ENCODE measurements around the gene MLYCD.

MLYCD gene

DNA sequence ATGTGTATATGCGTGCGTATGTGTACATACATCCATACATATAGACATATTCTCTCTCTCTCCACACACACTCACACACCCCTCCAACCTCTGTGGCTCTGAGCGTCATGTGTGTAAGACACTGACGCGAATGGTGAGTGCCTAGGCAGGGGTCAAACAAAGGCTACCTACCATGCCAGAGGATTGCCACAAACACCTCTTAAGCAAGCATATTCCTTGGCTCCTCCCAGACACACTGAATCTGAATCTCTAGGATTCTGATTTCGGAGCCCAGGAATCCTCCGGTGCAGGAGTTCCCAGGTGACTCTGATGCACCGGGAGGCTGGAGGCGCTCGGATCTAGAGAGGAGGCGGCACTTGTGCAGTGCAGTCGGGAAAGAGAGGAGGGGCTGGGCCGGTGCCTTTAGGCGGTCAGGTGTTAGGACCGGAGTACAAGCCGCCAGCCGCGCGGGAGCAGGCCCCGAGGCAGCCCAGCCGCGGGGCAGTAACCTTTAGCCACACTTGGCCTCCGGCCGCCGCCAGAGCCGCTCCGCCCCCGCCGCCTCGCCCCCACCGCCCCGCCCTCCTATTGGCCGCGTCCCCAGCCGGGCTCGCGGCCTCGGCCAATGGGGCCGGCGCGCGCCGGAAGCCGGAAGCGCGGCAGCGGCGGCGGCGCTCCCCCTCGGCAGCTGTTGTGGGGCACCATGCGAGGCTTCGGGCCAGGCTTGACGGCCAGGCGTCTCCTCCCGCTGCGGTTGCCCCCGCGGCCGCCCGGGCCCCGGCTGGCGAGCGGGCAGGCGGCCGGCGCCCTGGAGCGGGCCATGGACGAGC lies at the start of gene MLYCD:
TSS of gene MLYCD (plus strand) at position 653 of the 809 bp plus-strand sequence. CDS start at position 683, 30 bp downstream.
- peak; percentile 39 for TF ChIP-seq POLR2A (IDR thresholded peaks at IDR 0.05; ENCODE audit: low read length)
- TF ChIP-seq GATA1 (IDR thresholded peaks at IDR 0.05; ENCODE audit: low read depth, low read length) = no peak
- DNase-seq = peak; percentile 87 to 92

DNA sequence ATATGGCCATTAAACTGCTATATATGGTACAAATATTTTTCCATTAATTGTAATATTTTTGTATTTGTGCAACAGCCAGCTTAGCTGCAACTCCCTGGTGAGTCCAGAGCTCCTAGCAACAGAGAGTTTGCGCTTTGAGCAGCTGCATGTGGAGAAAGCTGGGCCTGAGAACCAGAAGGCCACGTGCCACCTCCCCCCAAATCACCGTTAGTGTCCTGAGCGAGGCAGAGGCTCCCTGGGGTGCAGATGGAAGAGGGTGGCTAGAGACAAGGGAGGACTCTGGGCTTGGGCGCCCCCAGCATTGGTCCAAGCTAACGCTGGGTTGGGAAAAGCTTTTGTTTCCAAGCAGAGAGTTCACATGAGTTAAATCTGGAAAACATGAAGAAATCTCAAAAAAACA lies 49.5 kb upstream of the MLYCD start:
- no peak for TF ChIP-seq GATA1 (IDR thresholded peaks at IDR 0.05; ENCODE audit: low read depth, low read length)
- no peak for TF ChIP-seq POLR2A (IDR thresholded peaks at IDR 0.05; ENCODE audit: low read length)
- DNase-seq = no peak

DNA sequence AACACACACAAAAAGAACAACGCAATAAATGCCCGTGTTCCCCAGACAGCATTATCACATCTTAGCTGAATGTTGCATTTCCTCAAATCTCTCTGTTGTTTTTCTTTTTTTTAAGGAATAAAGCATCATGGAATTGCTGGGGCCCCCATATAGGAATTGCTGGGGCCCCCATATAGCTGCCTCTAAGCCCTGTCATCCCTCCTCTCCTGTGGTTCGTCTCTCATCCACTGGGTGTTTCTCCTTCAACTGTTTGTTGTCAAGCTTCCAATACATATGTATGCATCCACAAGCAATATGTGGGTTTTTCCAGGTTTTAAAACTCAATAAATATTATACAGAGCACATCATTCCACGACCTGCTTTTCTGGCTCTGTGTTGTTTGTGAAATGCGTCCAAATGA lies 48.0 kb upstream of the MLYCD start:
- DNase-seq = no peak
- TF ChIP-seq GATA1 (IDR thresholded peaks at IDR 0.05; ENCODE audit: low read depth, low read length) (no peak), POLR2A (IDR thresholded peaks at IDR 0.05; ENCODE audit: low read length) (no peak)

DNA sequence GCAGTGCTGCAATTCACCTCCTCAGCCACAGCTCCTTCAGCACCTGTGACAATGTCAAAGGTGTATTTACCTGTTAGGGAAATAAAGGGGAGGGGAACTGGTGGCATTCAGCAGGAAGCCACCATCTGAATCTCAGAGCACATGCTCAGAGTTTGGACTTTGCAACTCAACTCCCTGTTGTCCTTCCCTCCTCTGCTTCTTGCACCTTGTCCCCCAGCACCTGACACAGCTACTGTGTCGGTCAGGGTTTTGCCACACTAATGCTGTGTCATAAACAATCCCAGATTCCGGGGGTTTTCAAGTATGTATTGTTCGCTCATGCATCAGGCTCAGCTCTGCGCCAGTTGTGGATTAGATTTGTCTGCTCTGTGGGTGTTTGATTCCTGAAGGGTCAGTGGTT lies 47.4 kb upstream of the MLYCD start:
- TF ChIP-seq GATA1 (IDR thresholded peaks at IDR 0.05; ENCODE audit: low read depth, low read length) (no peak), POLR2A (IDR thresholded peaks at IDR 0.05; ENCODE audit: low read length) (no peak)
- no peak for DNase-seq

DNA sequence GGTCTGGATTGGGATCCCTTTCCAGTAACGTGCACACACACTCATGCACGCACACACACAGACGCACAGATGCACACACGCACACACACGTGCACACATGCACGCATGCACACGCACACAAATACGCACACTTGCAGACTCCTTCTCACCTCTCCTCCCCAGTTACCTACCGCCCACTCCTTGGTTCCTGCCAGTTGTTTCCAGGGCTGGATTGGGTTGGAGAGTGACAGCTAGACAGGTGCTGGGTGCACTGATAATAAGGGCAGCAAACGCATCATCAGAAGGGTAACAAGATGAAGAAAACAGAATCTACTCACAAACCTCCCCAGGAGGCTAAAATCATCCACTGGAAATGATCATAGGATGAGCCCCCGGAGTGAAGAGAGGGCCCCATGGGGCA lies 46.1 kb upstream of the MLYCD start:
- no peak for DNase-seq

DNA sequence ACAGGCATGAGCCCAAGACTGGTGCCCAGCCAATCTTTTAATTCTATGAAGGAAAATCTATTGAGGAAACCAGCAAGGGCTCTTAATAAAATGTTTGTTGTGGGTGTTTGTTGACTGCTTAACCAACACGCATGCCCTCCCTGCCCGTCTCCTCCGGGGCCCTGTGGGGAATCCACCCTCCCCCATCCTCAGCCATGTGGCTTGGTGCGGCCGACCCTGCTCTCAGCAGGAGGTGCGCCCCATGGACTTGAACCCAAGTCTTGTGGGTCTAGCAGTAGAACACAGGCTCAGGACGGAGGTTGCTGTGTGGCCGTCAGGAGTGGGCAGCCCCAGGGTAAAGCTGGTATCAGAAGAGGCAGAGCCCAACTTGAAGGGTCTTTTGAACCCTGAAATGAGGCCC lies 45.1 kb upstream of the MLYCD start:
- DNase-seq = no peak
- no peak for TF ChIP-seq POLR2A (IDR thresholded peaks at IDR 0.05; ENCODE audit: low read length)
- TF ChIP-seq GATA1 (IDR thresholded peaks at IDR 0.05; ENCODE audit: low read depth, low read length) = no peak

More for the DNA sequence above, 46.1 kb upstream of the MLYCD start:
- TF ChIP-seq POLR2A (IDR thresholded peaks at IDR 0.05; ENCODE audit: low read length) = no peak

DNA sequence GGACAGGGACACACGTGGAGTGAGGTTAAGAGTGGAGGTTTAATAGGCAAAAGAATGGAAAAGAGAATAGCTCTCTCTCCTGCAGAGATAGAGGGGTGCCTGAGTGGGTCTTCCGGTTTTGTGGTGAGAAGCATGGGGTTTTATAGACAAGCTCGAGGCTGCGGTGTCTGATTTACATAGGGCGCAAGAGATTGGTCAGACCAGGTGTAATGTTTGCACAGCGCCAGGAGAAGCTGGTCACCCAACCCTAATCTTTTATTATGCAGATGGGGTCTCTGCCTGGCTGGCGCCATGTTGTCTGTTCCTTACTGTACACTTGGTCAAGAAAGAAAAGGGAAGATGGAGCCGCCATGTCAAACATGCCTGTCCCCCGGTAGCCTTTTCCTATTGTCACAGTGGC lies 44.5 kb upstream of the MLYCD start:
- DNase-seq = no peak
- no peak for TF ChIP-seq GATA1 (IDR thresholded peaks at IDR 0.05; ENCODE audit: low read depth, low read length)
- no peak for TF ChIP-seq POLR2A (IDR thresholded peaks at IDR 0.05; ENCODE audit: low read length)

DNA sequence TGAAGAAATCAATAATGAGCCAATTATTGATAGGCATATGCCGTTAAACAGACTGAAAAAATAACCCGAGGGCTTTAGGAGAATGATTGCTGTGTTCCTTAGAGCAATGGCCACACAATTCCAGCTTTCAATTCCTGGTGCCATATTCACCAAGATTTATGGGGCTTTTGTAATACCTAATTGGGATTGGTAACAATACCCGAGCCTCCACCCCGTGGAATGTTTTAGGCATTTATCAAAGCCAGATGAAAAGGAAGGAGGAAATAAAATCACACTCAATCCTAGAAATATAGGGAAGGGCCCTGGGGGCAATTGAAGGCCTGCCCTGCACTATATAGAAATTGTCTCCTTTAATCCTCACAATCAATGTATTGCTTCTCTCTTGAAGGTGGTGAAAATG lies 42.1 kb upstream of the MLYCD start:
- DNase-seq = no peak
- TF ChIP-seq GATA1 (IDR thresholded peaks at IDR 0.05; ENCODE audit: low read depth, low read length) (no peak), POLR2A (IDR thresholded peaks at IDR 0.05; ENCODE audit: low read length) (no peak)

DNA sequence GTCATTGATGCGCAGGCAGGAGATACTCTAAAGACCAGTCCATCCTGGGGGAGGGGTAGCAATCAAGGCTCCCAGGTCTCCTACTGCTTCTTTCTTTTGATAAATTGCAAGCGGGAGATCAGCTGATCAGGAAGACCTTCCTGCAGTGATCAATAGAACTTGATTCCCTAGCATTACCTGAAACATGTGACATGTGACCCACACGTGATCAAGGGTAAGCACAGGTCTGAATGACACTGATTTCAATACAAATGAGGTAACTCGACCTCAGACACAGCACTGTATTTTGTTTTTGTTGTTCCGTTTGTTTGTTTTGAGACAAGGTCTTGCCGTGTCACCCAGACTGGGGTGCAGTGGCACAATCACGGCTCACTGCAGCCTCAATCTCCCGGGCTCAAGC lies 39.6 kb upstream of the MLYCD start:
- TF ChIP-seq POLR2A (IDR thresholded peaks at IDR 0.05; ENCODE audit: low read length) = no peak
- no peak for TF ChIP-seq GATA1 (IDR thresholded peaks at IDR 0.05; ENCODE audit: low read depth, low read length)
- no peak for DNase-seq

DNA sequence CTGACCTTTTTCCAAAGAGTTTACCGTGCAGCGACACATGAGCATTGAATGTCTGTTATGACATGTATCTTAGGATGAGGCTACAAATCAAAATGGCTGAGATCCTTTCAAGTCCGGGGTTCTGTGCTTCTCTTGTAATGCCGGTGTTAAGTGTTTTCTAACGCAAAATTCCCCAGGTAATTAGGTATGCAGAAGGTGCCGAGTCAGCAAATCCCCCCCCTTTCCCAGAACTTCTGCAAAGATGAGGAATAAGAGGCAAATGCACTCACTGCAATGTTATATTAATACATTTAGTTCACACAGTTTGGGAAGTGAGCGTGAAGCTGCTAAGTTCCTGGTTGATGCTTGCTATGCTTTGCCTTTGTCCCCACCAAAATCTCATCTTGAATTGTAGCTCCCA lies 36.3 kb upstream of the MLYCD start:
- no peak for TF ChIP-seq GATA1 (IDR thresholded peaks at IDR 0.05; ENCODE audit: low read depth, low read length)
- no peak for TF ChIP-seq POLR2A (IDR thresholded peaks at IDR 0.05; ENCODE audit: low read length)
- no peak for DNase-seq

DNA sequence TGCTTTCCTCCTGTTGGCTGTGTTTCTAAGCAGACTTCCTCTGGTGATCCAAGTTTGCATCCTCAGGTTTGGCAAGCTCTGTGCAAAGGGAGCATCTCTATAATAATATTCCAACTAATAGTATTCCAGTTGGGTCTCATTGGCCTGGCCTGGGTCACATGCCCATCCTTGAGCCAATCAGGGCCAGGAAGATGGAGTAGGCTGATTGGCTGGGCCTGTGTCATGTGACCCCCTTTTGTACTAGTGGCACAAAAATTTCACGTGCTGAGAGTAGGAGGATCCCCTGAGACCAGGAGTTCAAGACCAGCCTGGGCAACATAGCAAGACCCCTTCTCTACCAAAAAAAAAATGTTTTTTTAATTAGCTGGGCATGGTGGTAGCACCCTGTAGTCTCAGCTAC lies 35.2 kb upstream of the MLYCD start:
- no peak for TF ChIP-seq POLR2A (IDR thresholded peaks at IDR 0.05; ENCODE audit: low read length)
- no peak for TF ChIP-seq GATA1 (IDR thresholded peaks at IDR 0.05; ENCODE audit: low read depth, low read length)
- peak in 1 of 2 experiments; percentile 6 for DNase-seq

DNA sequence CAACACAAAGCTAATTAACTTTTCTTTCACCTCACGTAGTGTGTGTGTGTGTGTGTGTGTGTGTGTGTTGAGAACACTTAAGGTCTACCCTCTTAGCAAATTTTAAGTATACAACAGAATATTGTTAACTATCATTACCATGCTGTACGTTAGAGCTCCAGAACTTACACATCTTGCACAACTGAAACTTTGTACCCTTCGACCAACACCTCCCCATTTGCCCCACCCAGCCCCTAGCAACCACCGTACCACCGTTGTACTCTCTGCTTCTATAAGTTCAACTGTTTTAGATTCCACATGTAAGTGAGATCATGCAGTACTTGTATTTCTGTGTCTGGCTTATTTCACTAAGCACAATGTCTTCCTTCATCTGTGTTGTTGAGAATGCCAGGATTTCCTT lies 28.1 kb upstream of the MLYCD start:
- no peak for DNase-seq
- TF ChIP-seq POLR2A (IDR thresholded peaks at IDR 0.05; ENCODE audit: low read length) (no peak), GATA1 (IDR thresholded peaks at IDR 0.05; ENCODE audit: low read depth, low read length) (no peak)

DNA sequence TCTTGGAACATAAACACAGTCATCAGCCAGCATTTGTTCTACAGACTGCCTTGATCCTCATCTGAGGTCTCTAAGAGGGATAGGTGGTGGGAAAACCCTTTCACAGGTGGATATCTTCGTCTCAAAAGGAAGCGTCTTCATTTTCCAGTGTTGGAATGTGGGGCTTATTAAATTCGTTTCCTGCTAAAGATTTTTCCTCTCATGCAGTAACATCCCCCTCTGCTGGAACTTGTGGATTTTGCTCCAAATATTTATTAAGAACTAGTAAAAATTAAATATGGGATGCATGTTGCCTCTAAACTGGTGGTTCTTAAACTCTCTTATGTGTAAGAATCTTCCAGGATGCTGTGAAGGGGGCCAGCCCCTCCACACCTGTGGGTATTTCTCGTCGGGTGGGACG lies 20.1 kb upstream of the MLYCD start:
- peak in 1 of 2 experiments; percentile 18 for DNase-seq
- TF ChIP-seq POLR2A (IDR thresholded peaks at IDR 0.05; ENCODE audit: low read length) (no peak), GATA1 (IDR thresholded peaks at IDR 0.05; ENCODE audit: low read depth, low read length) (no peak)

DNA sequence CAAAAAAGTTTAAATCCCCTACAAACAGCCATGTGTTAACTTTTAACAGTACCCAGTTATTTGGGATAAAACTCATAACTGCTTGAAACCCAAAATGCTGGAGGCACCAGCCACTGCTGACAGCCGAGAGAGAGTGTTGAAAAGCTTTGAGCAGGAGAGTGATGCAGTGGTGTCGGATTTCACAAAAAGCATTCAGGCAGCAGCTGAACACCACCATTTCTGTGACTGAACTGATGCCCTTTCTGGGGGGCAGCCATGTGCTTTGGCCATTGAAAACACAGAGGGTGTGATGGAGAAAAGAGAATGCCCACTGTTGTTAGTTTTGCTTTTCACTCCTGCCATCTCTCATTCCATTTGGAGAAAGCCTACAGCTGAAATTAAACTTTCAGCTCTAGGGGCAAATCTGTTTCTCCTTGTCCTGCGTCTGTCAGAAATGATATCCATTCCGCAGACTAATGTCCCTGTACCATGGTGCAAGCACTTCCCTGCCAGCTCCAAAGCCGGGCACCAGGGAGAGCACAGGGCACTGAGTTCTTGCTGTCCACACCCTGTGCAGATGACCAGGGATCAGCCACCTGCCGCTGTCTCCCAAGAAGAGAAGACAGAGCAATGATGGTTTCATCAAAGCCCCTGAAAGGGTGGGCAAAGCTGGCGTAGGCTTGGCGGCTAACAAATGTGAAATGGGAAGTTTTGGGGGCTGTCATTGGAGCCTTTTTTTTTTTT lies 16.6 kb upstream of the MLYCD start:
- DNase-seq = no peak
- TF ChIP-seq POLR2A (IDR thresholded peaks at IDR 0.05; ENCODE audit: low read length) (no peak), GATA1 (IDR thresholded peaks at IDR 0.05; ENCODE audit: low read depth, low read length) (no peak)

Measured in erythroblast (primary cell).